Measurements from ENCODE around the gene RALGPS2. TPM values are rescaled to one million over a fixed set of nuclear protein-coding genes. Genes with fewer than 3 reads are reported as not detected.

Gene RALGPS2
- total and polyA plus RNA-seq, 2 of the 13 experiments (the other 11 are each of a cell fraction or from before 2014, with no cell fraction given), result 15.6 to 36.0 TPM

DNA sequence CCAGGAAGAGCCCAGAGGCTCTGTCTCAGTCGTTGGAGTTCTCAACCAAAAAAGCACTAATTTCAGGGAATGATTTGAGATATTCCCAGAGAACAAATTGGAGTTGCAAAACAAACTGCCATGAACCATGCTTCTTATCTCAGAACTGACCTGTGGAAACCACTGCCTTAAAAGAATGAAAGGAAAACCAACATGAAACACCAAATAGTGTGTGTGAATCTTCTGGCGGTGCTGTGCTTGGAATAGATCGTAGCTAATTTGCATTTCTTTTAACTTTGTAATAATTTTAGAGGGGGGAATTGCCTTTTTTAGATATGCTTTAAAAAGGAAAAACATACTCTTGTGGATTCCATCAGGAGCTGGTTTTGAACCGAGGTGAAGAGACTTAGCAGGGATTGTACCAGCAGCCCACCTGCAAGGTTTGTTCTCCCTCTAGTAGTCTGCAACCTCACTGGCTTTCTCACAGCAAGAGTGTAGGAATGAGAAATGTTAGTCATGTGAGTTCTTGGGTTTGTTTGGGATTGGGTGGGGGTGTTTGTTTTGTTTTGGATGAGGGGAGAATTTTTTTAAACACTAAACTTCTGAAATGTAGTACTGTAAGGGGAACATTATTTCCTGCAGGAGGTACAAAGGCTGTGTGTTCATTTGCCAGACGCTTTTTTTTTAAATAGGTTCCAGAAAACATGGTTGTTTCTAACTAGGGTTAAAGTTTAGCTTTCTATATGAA lies 191.6 kb downstream of the RALGPS2 start (continued):
- no peak for TF ChIP-seq SOX13 (IDR thresholded peaks at IDR 0.05)
- TF ChIP-seq SOX13 (CRISPR knock-in tag; conservative IDR thresholded peaks at IDR 0.05 in 1 of 2, IDR thresholded peaks at IDR 0.05 in 1 of 2), result peak in 1 of 2 experiments; percentile 74; a peak in 2 of 4 replicates
- TF ChIP-seq, protein P1, sequence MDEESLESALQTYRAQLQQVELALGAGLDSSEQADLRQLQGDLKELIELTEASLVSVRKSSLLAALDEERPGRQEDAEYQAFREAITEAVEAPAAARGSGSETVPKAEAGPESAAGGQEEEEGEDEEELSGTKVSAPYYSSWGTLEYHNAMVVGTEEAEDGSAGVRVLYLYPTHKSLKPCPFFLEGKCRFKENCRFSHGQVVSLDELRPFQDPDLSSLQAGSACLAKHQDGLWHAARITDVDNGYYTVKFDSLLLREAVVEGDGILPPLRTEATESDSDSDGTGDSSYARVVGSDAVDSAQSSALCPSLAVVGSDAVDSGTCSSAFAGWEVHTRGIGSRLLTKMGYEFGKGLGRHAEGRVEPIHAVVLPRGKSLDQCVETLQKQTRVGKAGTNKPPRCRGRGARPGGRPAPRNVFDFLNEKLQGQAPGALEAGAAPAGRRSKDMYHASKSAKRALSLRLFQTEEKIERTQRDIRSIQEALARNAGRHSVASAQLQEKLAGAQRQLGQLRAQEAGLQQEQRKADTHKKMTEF (CRISPR knock-in tag; IDR thresholded peaks at IDR 0.05), result peak; percentile 42; the same call in 1 of the 2 replicates
- peak; percentile 56; the same call in 1 of the 2 replicates for TF ChIP-seq ZNF614 (CRISPR knock-in tag; IDR thresholded peaks at IDR 0.05; ENCODE audit: borderline replicate concordance)
- no peak for TF ChIP-seq KLF13 (CRISPR knock-in tag; IDR thresholded peaks at IDR 0.05)
- TF ChIP-seq, protein P2, sequence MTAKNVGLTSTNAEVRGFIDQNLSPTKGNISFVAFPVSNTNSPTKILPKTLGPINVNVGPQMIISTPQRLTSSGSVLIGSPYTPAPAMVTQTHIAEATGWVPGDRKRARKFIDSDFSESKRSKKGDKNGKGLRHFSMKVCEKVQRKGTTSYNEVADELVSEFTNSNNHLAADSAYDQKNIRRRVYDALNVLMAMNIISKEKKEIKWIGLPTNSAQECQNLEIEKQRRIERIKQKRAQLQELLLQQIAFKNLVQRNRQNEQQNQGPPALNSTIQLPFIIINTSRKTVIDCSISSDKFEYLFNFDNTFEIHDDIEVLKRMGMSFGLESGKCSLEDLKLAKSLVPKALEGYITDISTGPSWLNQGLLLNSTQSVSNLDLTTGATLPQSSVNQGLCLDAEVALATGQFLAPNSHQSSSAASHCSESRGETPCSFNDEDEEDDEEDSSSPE (CRISPR knock-in tag; IDR thresholded peaks at IDR 0.05), result no peak
- no peak for TF ChIP-seq ZNF143 (CRISPR knock-in tag; IDR thresholded peaks at IDR 0.05)
- no peak for TF ChIP-seq ZNF552 (CRISPR knock-in tag; IDR thresholded peaks at IDR 0.05; ENCODE audit: borderline replicate concordance)
- TF ChIP-seq ELF3 (CRISPR knock-in tag; IDR thresholded peaks at IDR 0.05), result peak; percentile 82
- TF ChIP-seq DMAP1 (CRISPR knock-in tag; IDR thresholded peaks at IDR 0.05), result peak; percentile 28; the same call in 1 of the 2 replicates
- TF ChIP-seq, protein P3, sequence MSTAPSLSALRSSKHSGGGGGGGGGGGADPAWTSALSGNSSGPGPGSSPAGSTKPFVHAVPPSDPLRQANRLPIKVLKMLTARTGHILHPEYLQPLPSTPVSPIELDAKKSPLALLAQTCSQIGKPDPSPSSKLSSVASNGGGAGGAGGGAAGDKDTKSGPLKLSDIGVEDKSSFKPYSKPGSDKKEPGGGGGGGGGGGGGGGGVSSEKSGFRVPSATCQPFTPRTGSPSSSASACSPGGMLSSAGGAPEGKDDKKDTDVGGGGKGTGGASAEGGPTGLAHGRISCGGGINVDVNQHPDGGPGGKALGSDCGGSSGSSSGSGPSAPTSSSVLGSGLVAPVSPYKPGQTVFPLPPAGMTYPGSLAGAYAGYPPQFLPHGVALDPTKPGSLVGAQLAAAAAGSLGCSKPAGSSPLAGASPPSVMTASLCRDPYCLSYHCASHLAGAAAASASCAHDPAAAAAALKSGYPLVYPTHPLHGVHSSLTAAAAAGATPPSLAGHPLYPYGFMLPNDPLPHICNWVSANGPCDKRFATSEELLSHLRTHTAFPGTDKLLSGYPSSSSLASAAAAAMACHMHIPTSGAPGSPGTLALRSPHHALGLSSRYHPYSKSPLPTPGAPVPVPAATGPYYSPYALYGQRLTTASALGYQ (CRISPR knock-in tag; IDR thresholded peaks at IDR 0.05), result peak; percentile 54
- 0 out of 2 replicates have a peak, but pooled peaks have one; percentile 43 for TF ChIP-seq ZNF292 (CRISPR knock-in tag; IDR thresholded peaks at IDR 0.05; ENCODE audit: borderline replicate concordance, low read depth)
- peak; percentile 61 for TF ChIP-seq PPARG (CRISPR knock-in tag; conservative IDR thresholded peaks at IDR 0.05)
- no peak for TF ChIP-seq ZNF83 (CRISPR knock-in tag; IDR thresholded peaks at IDR 0.05; ENCODE audit: borderline replicate concordance)
- peak; percentile 31; the same call in 1 of the 2 replicates for TF ChIP-seq NR2F6 (IDR thresholded peaks at IDR 0.05)
- 0 out of 2 replicates have a peak, but pooled peaks have one; percentile 32 for TF ChIP-seq NR2F6 (CRISPR knock-in tag; IDR thresholded peaks at IDR 0.05)
- TF ChIP-seq, protein P4, sequence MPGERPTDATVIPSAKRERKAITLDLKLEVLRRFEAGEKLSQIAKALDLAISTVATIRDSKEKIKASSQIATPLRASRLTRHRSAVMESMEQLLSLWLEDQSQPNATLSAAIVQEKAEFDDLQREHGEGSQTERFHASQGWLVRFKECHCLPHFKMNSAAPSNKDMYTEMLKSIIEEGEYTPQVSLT (CRISPR knock-in tag; IDR thresholded peaks at IDR 0.05; ENCODE audit: borderline replicate concordance, low read depth), result no peak
- TF ChIP-seq, protein P5, sequence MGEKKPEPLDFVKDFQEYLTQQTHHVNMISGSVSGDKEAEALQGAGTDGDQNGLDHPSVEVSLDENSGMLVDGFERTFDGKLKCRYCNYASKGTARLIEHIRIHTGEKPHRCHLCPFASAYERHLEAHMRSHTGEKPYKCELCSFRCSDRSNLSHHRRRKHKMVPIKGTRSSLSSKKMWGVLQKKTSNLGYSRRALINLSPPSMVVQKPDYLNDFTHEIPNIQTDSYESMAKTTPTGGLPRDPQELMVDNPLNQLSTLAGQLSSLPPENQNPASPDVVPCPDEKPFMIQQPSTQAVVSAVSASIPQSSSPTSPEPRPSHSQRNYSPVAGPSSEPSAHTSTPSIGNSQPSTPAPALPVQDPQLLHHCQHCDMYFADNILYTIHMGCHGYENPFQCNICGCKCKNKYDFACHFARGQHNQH (CRISPR knock-in tag; IDR thresholded peaks at IDR 0.05), result 0 out of 2 replicates have a peak, but pooled peaks have one; percentile 18
- TF ChIP-seq PCBP2 (optimal IDR thresholded peaks at IDR 0.05; ENCODE audit: low read depth, low read length, poor library complexity, severe bottlenecking), result no peak
- TF ChIP-seq FOXJ3 (CRISPR knock-in tag; IDR thresholded peaks at IDR 0.05; ENCODE audit: borderline replicate concordance), result peak; percentile 31; the same call in 1 of the 2 replicates
- peak; percentile 88 for TF ChIP-seq GATAD2A (CRISPR knock-in tag; IDR thresholded peaks at IDR 0.05)
- TF ChIP-seq FOXK2 (IDR thresholded peaks at IDR 0.05), result peak; percentile 14; the same call in 1 of the 2 replicates

Data from HepG2 (cell line).